Endothelial cell of umbilical vein (primary cell): ENCODE measurements around the gene DNMT1. TPM values are rescaled to one million over a fixed set of nuclear protein-coding genes. Genes with fewer than 3 reads are reported as not detected.

Experiments used
- BruUV-seq: library from RNA; stranded (reverse); fragments of 400-500 nt; replicated peaks from 2 replicates; lab custom pipeline; 2021; lab: Mats Ljungman, UMichigan
- CTCF ChIA-PET: fragments of 300-600, 350-600 bp; sonication (Branson Sonifier 250); formaldehyde crosslinking; loops from one replicate; lab custom pipeline; 2021; ENCODE audit warnings: antibody characterized with exemption, inconsistent platforms; lab: Charles Lee
- POLR2A ChIA-PET: fragments of 300-600, 350-600 bp; sonication (Branson Sonifier 250); formaldehyde crosslinking; loops from one replicate; lab custom pipeline; 2021; ENCODE audit warnings: antibody characterized with exemption, inconsistent platforms; lab: Charles Lee
- DNase-seq: peaks from one replicate; pipeline ENCODE4 v3.0.0-alpha.2; 2011; ENCODE audit warnings: low read depth, low spot score
- FAIRE-seq: peaks from 2 replicates; lab custom pipeline; 2011; peaks lifted over from hg19 to GRCh38; lab: Jason Lieb, UNC
- H2AFZ ChIP-seq: 2 replicates; pipeline ENCODE4 v1.6.0; 2012; ENCODE audit warnings: low read depth, low read length, control low read depth, inconsistent platforms
- H3K27ac ChIP-seq: 2 replicates; pipeline ENCODE4 v1.5.1; 2011; ENCODE audit warnings: low read depth, mild to moderate bottlenecking, control low read depth, low read length, moderate library complexity; ENCODE audit not compliant: insufficient read depth
- H3K27me3 ChIP-seq, 2 experiments: 2 replicates each; pipeline versions ENCODE4 v1.6.0 to v1.6.1; 2011; ENCODE audit warnings: low read length in 2 of 2, mixed read lengths in 1 of 2; ENCODE audit not compliant: control insufficient read depth in 2 of 2, insufficient read depth in 2 of 2
- H3K36me3 ChIP-seq, 2 experiments: 2 replicates in 1 of 2; 3 replicates in 1 of 2; pipeline ENCODE4 v1.5.1; 2011; ENCODE audit warnings: low read length in 2 of 2, mild to moderate bottlenecking in 1 of 2, moderate library complexity in 1 of 2; ENCODE audit not compliant: control insufficient read depth in 2 of 2, insufficient read depth in 2 of 2; ENCODE audit errors: extremely low read depth in 1 of 2
- H3K4me1 ChIP-seq: 3 replicates; pipeline ENCODE4 v1.5.1; 2011; ENCODE audit warnings: mild to moderate bottlenecking, low read length; ENCODE audit not compliant: control insufficient read depth, insufficient read depth; ENCODE audit errors: extremely low read depth
- H3K4me2 ChIP-seq: 2 replicates; pipeline ENCODE4 v1.6.1; 2011; ENCODE audit warnings: low read length, control low read depth, mixed read lengths; ENCODE audit not compliant: insufficient read depth
- H3K4me3 ChIP-seq, 3 experiments: fragments of 200-600 bp in 1 of 3; sonication (generic), shearing (Covaris generic) in 1 of 3; replicated peaks in 1 of 3; 2 replicates each; pipeline ENCODE4 v1.5.1; 2011 to 2016; ENCODE audit warnings: control low read depth in 3 of 3, low read length in 3 of 3, mild to moderate bottlenecking in 2 of 3, inconsistent platforms in 1 of 3, low read depth in 1 of 3, moderate library complexity in 1 of 3; ENCODE audit not compliant: insufficient read depth in 1 of 3
- H3K79me2 ChIP-seq: 2 replicates; pipeline ENCODE4 v1.6.0; 2012; ENCODE audit warnings: low read length, inconsistent platforms; ENCODE audit not compliant: control insufficient read depth, insufficient read depth
- H3K9ac ChIP-seq: replicated peaks from 2 replicates; pipeline ENCODE3; 2011; ENCODE audit warnings: low read length, control low read depth; ENCODE audit not compliant: insufficient read depth; ENCODE audit errors: extremely low read depth
- H3K9me1 ChIP-seq: replicated peaks from 3 replicates; pipeline ENCODE4 v1.6.0; 2011; ENCODE audit warnings: mild to moderate bottlenecking, low read length; ENCODE audit not compliant: control insufficient read depth, insufficient read depth; ENCODE audit errors: extremely low read depth
- H3K9me3 ChIP-seq: replicated peaks from 2 replicates; pipeline ENCODE4 v1.5.1; 2012; ENCODE audit warnings: low read length, inconsistent platforms; ENCODE audit not compliant: control insufficient read depth, insufficient read depth
- H4K20me1 ChIP-seq: replicated peaks from 2 replicates; pipeline ENCODE3; 2011; ENCODE audit warnings: mild to moderate bottlenecking, low read length; ENCODE audit not compliant: control insufficient read depth, insufficient read depth; ENCODE audit errors: extremely low read depth
- CTCF ChIP-seq, 2 donors: IDR thresholded peaks; 1 replicate in 1 of 2; 2 replicates in 1 of 2; pipeline ENCODE4 v1.5.1; 2011; ENCODE audit warnings: low read length in 2 of 2, mild to moderate bottlenecking in 2 of 2, moderate library complexity in 2 of 2, control low read depth in 1 of 2, inconsistent platforms in 1 of 2, low read depth in 1 of 2; ENCODE audit not compliant: insufficient read depth in 1 of 2; ENCODE audit errors: extremely low read depth in 1 of 2
- EZH2 ChIP-seq: IDR thresholded peaks from 2 replicates; pipeline ENCODE4 v1.6.1; 2012; ENCODE audit warnings: borderline replicate concordance, low read depth, mild to moderate bottlenecking, moderate library complexity, low read length, inconsistent platforms; ENCODE audit not compliant: severe bottlenecking
- FOS ChIP-seq: IDR thresholded peaks from 2 replicates; pipeline ENCODE4 v1.6.1; 2011; ENCODE audit warnings: mild to moderate bottlenecking, low read length, moderate library complexity, borderline replicate concordance; ENCODE audit not compliant: insufficient read depth
- GATA2 ChIP-seq: IDR thresholded peaks from 2 replicates; pipeline ENCODE4 v1.7.0; 2011; ENCODE audit warnings: low read depth, mild to moderate bottlenecking, moderate library complexity, mixed read lengths, low read length; ENCODE audit not compliant: insufficient read length, insufficient read depth
- JUN ChIP-seq: IDR thresholded peaks from 2 replicates; pipeline ENCODE4 v1.6.1; 2011; ENCODE audit warnings: borderline replicate concordance, low read depth; ENCODE audit not compliant: insufficient read length, insufficient read depth
- MAX ChIP-seq: IDR thresholded peaks from 2 replicates; pipeline ENCODE4 v1.6.1; 2011; ENCODE audit not compliant: insufficient read depth, insufficient read length
- MYC ChIP-seq: IDR thresholded peaks from one replicate; pipeline ENCODE4 v1.6.1; 2011; ENCODE audit warnings: mild to moderate bottlenecking, low read depth, low read length
- POLR2A ChIP-seq: IDR thresholded peaks from 2 replicates; pipeline ENCODE4 v1.6.1; 2012; ENCODE audit warnings: low read depth, mild to moderate bottlenecking, control low read depth, low read length
- POLR2AphosphoS5 ChIP-seq: IDR thresholded peaks from 2 replicates; pipeline ENCODE4 v1.6.1; 2012; ENCODE audit warnings: low read depth, mild to moderate bottlenecking, control low read depth, low read length, moderate library complexity; ENCODE audit not compliant: insufficient read depth
- dilution Hi-C: fragments of 300-500 bp; cut with MboI; formaldehyde crosslinking; loops from one replicate; pipeline ENCODE4 v1.15.0; 2019; ENCODE audit warnings: low sequenced_read_pairs; ENCODE audit not compliant: extremely low pct_ligation_motif_present
- intact Hi-C: fragments of 100-400 bp; cut with micrococcal nuclease; formaldehyde crosslinking; loops from one replicate; pipeline ENCODE4 v1.10.0; 2022
- polyA plus RNA-seq, 4 experiments: library from polyadenylated mRNA; depleted of rRNA in 3 of 4; stranded (reverse) in 3 of 4; unstranded in 1 of 4; fragments of >200 nt; gene quantifications; 2 replicates each; pipeline versions ENCODE4 v1.2.1 to v1.2.3, GENCODE V29; 2011 to 2012; ENCODE audit warnings: missing spikeins in 1 of 4
- total RNA-seq: library from RNA; stranded (reverse); gene quantifications from 2 replicates; pipeline ENCODE4 v1.2.3, GENCODE V29; 2021

DNMT1 gene
- total and polyA plus RNA-seq, 2 donors (not counting 3 experiments of a cell fraction or from before 2014, with no cell fraction given), result 53.4 to 165 TPM

GRCh38 chr19:10113592-10113963, 81.2 kb downstream of the DNMT1 start:
- H3K4me3 ChIP-seq, result no peak overlapping the region
- POLR2A ChIA-PET, result interaction anchor here (0.6 kb wide), 1 partner anchor 34 kb away, joined by 9 read pairs; no protein-coding TSS in a partner anchor
- no peaks in the 10 kb centered on the region for H3K9me3 ChIP-seq
- peaks cover 8 to 50% of the 10 kb centered on the region in 2 experiments for H3K36me3 ChIP-seq
- H3K27me3 ChIP-seq, result no peaks in the 10 kb centered on the region
- no peak overlapping the region for H3K4me2 ChIP-seq
- no peak overlapping the region for H3K9ac ChIP-seq
- no peaks in the 10 kb centered on the region for H3K9me1 ChIP-seq
- no TSS peak for BruUV-seq
- H3K79me2 ChIP-seq, result peaks cover 12% of the 10 kb centered on the region
- intact Hi-C loops (no loop called here), dilution Hi-C loops (no loop called here)
- no peaks in the 10 kb centered on the region for H4K20me1 ChIP-seq
- CTCF ChIA-PET, result interaction anchor here (0.6 to 2.5 kb wide), 11 partner anchors 9 to 183 kb away, joined by 3 to 11 read pairs (median 3); partner anchors contain the start of gene ANGPTL6
- no peak overlapping the region for H2AFZ ChIP-seq
- no peak for DNase-seq
- H3K4me1 ChIP-seq, result no peaks in the 10 kb centered on the region
- TF ChIP-seq MAX (no peak), FOS (no peak), EZH2 (no peak), MYC (no peak), CTCF (IDR thresholded peaks at IDR 0.05; ENCODE audit: extremely low read depth in 1 of 2, insufficient read depth in 1 of 2, low read depth in 1 of 2, low read length in 2 of 2) (no peak), POLR2AphosphoS5 (peak; percentile 2), JUN (no peak), POLR2A (no peak), GATA2 (no peak)
- H3K27ac ChIP-seq, result no peak overlapping the region
- no peak for FAIRE-seq
